DOHH2 (cell line): ENCODE results near the gene NAT9.

ENCODE experiments used
- H3F3A ChIP-seq: fragments of 200-600 bp; sonication (generic), shearing (Covaris generic); 2 replicates; pipeline ENCODE4 v1.6.0; 2016; ENCODE audit warnings: antibody characterized with exemption, mild to moderate bottlenecking; ENCODE audit not compliant: control insufficient read depth, insufficient read depth
- H3K27ac ChIP-seq: fragments of 200-600 bp; sonication (generic); 2 replicates; pipeline ENCODE4 v1.5.1; 2014; ENCODE audit warnings: low read depth, mild to moderate bottlenecking, low read length, moderate library complexity
- H3K27me3 ChIP-seq: fragments of 200-600 bp; sonication (generic); 2 replicates; pipeline ENCODE4 v1.6.1; 2014; ENCODE audit warnings: mild to moderate bottlenecking, low read length, mixed read lengths; ENCODE audit not compliant: control insufficient read depth
- H3K36me3 ChIP-seq: fragments of 200-600 bp; sonication (generic); 2 replicates; pipeline ENCODE4 v1.6.1; 2014; ENCODE audit warnings: mild to moderate bottlenecking, low read length, moderate library complexity, mixed read lengths; ENCODE audit not compliant: control insufficient read depth
- H3K4me1 ChIP-seq: fragments of 200-600 bp; sonication (generic); 2 replicates; pipeline ENCODE4 v1.6.1; 2014; ENCODE audit warnings: mild to moderate bottlenecking, low read length, mixed read lengths; ENCODE audit not compliant: control insufficient read depth
- H3K4me2 ChIP-seq: fragments of 200-600 bp; sonication (generic); 2 replicates; pipeline ENCODE4 v1.6.0; 2014; ENCODE audit warnings: mild to moderate bottlenecking, low read length, moderate library complexity
- H3K4me3 ChIP-seq: fragments of 200-600 bp; sonication (generic); 2 replicates; pipeline ENCODE4 v1.5.1; 2014; ENCODE audit warnings: mild to moderate bottlenecking, low read length, mixed read lengths
- H3K79me2 ChIP-seq: fragments of 200-600 bp; sonication (generic); 2 replicates; pipeline ENCODE4 v1.6.1; 2014; ENCODE audit warnings: mild to moderate bottlenecking, low read length, mixed read lengths; ENCODE audit not compliant: control insufficient read depth
- H3K9me2 ChIP-seq: fragments of 200-600 bp; sonication (generic); replicated peaks from 2 replicates; pipeline ENCODE4 v1.6.1; 2014; ENCODE audit warnings: mild to moderate bottlenecking, low read length, mixed read lengths; ENCODE audit not compliant: control insufficient read depth
- H3K9me3 ChIP-seq: fragments of 200-600 bp; sonication (generic); 2 replicates; pipeline ENCODE4 v1.6.1; 2014; ENCODE audit warnings: antibody characterized with exemption, low read length, mixed read lengths; ENCODE audit not compliant: control insufficient read depth, insufficient read depth
- H4K20me1 ChIP-seq: fragments of 200-600 bp; sonication (generic); 2 replicates; pipeline ENCODE4 v1.6.0; 2014; ENCODE audit warnings: low read depth, mild to moderate bottlenecking, antibody characterized with exemption, low read length, moderate library complexity; ENCODE audit not compliant: control insufficient read depth, insufficient read depth
- EZH2phosphoT487 ChIP-seq: fragments of 200-600 bp; sonication (generic); IDR thresholded peaks from 2 replicates; pipeline ENCODE4 v1.6.1; 2017; ENCODE audit warnings: borderline replicate concordance, mild to moderate bottlenecking, antibody characterized with exemption, low read length, moderate library complexity, mixed read lengths
- TF ChIP-seq, protein P1 (sequence below): fragments of 200-600 bp; sonication (generic); IDR thresholded peaks from one replicate; pipeline ENCODE4 v1.5.1; 2014; ENCODE audit warnings: antibody characterized with exemption, mild to moderate bottlenecking, low read depth, low read length; ENCODE audit not compliant: poor library complexity, severe bottlenecking

Gene NAT9

GRCh38 chr17:74782571-74782970 is 6.4 kb upstream of the NAT9 start:
- H3K27ac ChIP-seq = no peak overlapping the region
- H3K27me3 ChIP-seq = no peaks in the 10 kb centered on the region
- no peaks in the 10 kb centered on the region for H3K9me2 ChIP-seq
- H3K36me3 ChIP-seq = no peaks in the 10 kb centered on the region
- peaks cover 14% of the 10 kb centered on the region for H3F3A ChIP-seq
- no peaks in the 10 kb centered on the region for H3K79me2 ChIP-seq
- H3K4me1 ChIP-seq = peaks cover 45% of the 10 kb centered on the region
- TF ChIP-seq, protein P1, sequence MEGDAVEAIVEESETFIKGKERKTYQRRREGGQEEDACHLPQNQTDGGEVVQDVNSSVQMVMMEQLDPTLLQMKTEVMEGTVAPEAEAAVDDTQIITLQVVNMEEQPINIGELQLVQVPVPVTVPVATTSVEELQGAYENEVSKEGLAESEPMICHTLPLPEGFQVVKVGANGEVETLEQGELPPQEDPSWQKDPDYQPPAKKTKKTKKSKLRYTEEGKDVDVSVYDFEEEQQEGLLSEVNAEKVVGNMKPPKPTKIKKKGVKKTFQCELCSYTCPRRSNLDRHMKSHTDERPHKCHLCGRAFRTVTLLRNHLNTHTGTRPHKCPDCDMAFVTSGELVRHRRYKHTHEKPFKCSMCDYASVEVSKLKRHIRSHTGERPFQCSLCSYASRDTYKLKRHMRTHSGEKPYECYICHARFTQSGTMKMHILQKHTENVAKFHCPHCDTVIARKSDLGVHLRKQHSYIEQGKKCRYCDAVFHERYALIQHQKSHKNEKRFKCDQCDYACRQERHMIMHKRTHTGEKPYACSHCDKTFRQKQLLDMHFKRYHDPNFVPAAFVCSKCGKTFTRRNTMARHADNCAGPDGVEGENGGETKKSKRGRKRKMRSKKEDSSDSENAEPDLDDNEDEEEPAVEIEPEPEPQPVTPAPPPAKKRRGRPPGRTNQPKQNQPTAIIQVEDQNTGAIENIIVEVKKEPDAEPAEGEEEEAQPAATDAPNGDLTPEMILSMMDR = no peak
- no peak for TF ChIP-seq EZH2phosphoT487
- peaks cover 21% of the 10 kb centered on the region; the same call in 1 of the 2 replicates for H4K20me1 ChIP-seq
- H3K4me2 ChIP-seq = no peak overlapping the region
- H3K4me3 ChIP-seq = no peak overlapping the region
- no peaks in the 10 kb centered on the region for H3K9me3 ChIP-seq

DNA sequence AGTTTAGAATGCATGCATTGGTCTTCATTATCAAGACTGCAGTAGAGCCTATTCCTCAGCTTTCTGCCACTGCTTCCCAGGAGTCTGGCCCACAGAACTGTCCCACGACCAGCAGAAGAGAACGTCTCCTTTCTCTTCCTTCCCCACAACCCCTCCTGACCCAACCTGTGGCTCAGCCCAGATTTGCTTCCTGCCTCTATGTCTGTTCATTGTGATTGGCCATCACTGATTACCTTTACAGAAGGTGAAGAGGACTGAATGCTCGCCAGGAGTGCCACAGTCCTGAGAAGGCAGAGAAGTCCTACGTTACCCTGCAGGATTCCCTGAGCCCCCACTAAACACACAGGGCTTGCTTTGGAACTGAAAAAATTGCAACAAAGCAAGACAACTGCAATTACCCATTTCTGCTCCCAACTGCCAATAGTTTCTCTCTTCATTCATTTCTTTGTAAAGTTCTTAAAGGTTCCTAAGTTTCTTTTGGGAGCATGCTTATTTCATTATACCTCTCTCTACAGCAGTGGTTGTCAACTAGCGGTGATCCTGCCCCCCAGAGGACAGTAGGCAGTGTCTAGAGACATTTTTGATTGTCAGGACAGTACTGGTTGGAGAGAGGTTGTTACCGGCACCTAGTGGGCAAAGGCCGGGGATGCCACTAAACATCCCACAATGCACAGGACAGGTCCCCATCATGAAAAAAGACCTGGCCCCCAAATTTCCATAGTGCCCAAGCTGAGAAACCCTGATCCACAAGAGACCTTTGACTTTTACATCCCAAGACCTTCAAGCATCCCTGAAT is 4.5 kb upstream of the NAT9 start:
- Histone ChIP-seq H3F3A (peaks cover 14% of the 10 kb centered on the region), H3K4me1 (peaks cover 53% of the 10 kb centered on the region), H3K27me3 (no peaks in the 10 kb centered on the region), H3K9me3 (no peaks in the 10 kb centered on the region), H3K27ac (0 out of 2 replicates have a peak overlapping the region, but pooled peaks have one; percentile 30), H4K20me1 (peaks cover 17% of the 10 kb centered on the region; the same call in 1 of the 2 replicates), H3K36me3 (no peaks in the 10 kb centered on the region), H3K4me2 (peak overlapping the region; percentile 65), H3K4me3 (peak overlapping the region; percentile 25; the same call in 1 of the 2 replicates), H3K79me2 (peaks cover 5% of the 10 kb centered on the region), H3K9me2 (no peaks in the 10 kb centered on the region)
- TF ChIP-seq EZH2phosphoT487 = no peak
- TF ChIP-seq, protein P1 = peak; percentile 72

DNA sequence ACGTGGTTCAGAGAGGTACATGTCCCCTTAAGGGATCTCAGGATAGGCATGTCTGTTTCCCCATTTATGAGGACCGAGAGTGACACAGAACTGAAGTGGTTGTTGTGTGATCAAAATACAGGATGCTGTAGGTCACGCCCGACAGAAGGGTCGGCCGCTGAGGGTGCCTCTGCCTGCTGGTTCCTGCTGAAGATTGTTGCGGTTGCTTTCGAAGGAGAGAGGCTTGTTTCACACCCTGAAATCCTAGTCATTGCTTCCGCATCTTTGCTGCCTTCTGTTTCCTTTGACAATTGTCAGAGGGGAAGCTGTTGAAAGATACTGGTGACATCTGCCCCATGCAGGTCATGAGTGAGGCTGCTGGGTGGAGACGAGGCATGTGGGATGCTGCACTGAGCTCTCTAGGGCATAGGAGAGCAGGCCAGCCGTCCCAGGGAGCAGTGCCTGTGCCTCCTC is 3.8 kb upstream of the NAT9 start:
- H3K9me3 ChIP-seq = no peaks in the 10 kb centered on the region
- H3F3A ChIP-seq = peaks cover 14% of the 10 kb centered on the region
- no peaks in the 10 kb centered on the region for H3K27me3 ChIP-seq
- H3K4me2 ChIP-seq = peak overlapping the region; percentile 65
- peak overlapping the region; percentile 30 for H3K4me3 ChIP-seq
- peaks cover 17% of the 10 kb centered on the region; the same call in 1 of the 2 replicates for H4K20me1 ChIP-seq
- peaks cover 54% of the 10 kb centered on the region for H3K4me1 ChIP-seq
- H3K36me3 ChIP-seq = peaks cover 3% of the 10 kb centered on the region
- TF ChIP-seq, protein P1 = no peak
- no peak for TF ChIP-seq EZH2phosphoT487
- peak overlapping the region; percentile 30 for H3K27ac ChIP-seq
- H3K79me2 ChIP-seq = peaks cover 11% of the 10 kb centered on the region
- no peaks in the 10 kb centered on the region for H3K9me2 ChIP-seq
